AG04449 (cell line): ENCODE measurements around the gene TJP1.
"Not testable (repeated sequence)": the region's sequence is repeated elsewhere in the genome, so short reads cannot be mapped to it uniquely, and the experiment has no call there.

ENCODE experiments used
- CTCF ChIA-PET: fragments of 350-600 bp; formaldehyde crosslinking; extraction: SDS; loops from one replicate; lab custom pipeline; 2021; ENCODE audit warnings: antibody characterized with exemption; lab: Yijun Ruan, JAX
- POLR2A ChIA-PET: fragments of 400-600, 350-600 bp; formaldehyde crosslinking; extraction: SDS; loops from one replicate; lab custom pipeline; 2020; ENCODE audit warnings: antibody characterized with exemption, inconsistent platforms; lab: Yijun Ruan, JAX
- DNase-seq: peaks from one replicate; pipeline ENCODE4 v3.0.0-alpha.2; 2010; ENCODE audit warnings: low read depth, low spot score
- H3K4me3 ChIP-seq: 2 replicates; pipeline ENCODE4 v1.5.1; 2011; ENCODE audit warnings: low read depth, mild to moderate bottlenecking, control low read depth, low read length
- CTCF ChIP-seq: IDR thresholded peaks from one replicate; pipeline ENCODE4 v1.5.1; 2011; ENCODE audit warnings: mild to moderate bottlenecking, moderate library complexity, low read length, control low read depth, inconsistent platforms; ENCODE audit not compliant: insufficient read depth; ENCODE audit errors: missing control alignments

Gene TJP1

GRCh38 chr15:29734917-29735572 is 87.2 kb downstream of the TJP1 start:
- H3K4me3 ChIP-seq, result no peak overlapping the region
- CTCF ChIA-PET, result interaction anchor here (1.4 to 3.0 kb wide), 2 partner anchors 12 to 67 kb away, joined by 4 to 24 read pairs; no protein-coding TSS in a partner anchor
- no peak for TF ChIP-seq CTCF
- no peak for DNase-seq
- POLR2A ChIA-PET, result no interaction called here

- POLR2A ChIA-PET, result no interaction called here
- DNase-seq, result no peak
- CTCF ChIA-PET, result interaction anchor here (0.8 kb wide), 1 partner anchor 343 kb away, joined by 3 read pairs; no protein-coding TSS in a partner anchor
- H3K4me3 ChIP-seq, result no peak overlapping the region
- TF ChIP-seq CTCF, result no peak
These were observed 90.4 kb downstream of the TJP1 start for GRCh38 chr15:29731865-29732264.

- DNase-seq, CTCF ChIA-PET, POLR2A ChIA-PET, H3K4me3 ChIP-seq: not testable (repeated sequence)
These were observed 91.8 kb downstream of the TJP1 start for GRCh38 chr15:29730471-29730870.

GRCh38 chr15:29728418-29728817 is 93.8 kb downstream of the TJP1 start:
- no peak for TF ChIP-seq CTCF
- H3K4me3 ChIP-seq, result no peak overlapping the region
- ChIA-PET POLR2A (no interaction called here), CTCF (interaction anchor here (1.0 to 1.7 kb wide), 3 partner anchors 20 to 197 kb away, joined by 4 to 5 read pairs (median 4); no protein-coding TSS in a partner anchor)
- no peak for DNase-seq

- no peak for TF ChIP-seq CTCF
- DNase-seq, result no peak
- H3K4me3 ChIP-seq, result no peak overlapping the region
- CTCF ChIA-PET, result interaction anchor here (1.4 to 1.7 kb wide), 2 partner anchors 19 to 20 kb away, joined by 4 to 5 read pairs; no protein-coding TSS in a partner anchor
- POLR2A ChIA-PET, result no interaction called here
These were observed 94.4 kb downstream of the TJP1 start for GRCh38 chr15:29727871-29728270.

GRCh38 chr15:29726553-29726952 is 95.7 kb downstream of the TJP1 start:
- DNase-seq, result no peak
- ChIA-PET POLR2A (interaction anchor here (0.7 kb wide), 1 partner anchor 203 kb away, joined by 3 read pairs; no protein-coding TSS in a partner anchor), CTCF (interaction anchor here (1.3 kb wide), 2 partner anchors 12 to 349 kb away, joined by 4 to 5 read pairs; no protein-coding TSS in a partner anchor)
- H3K4me3 ChIP-seq, result no peak overlapping the region
- TF ChIP-seq CTCF, result no peak
